NOMO-1 (cell line): ENCODE measurements around the gene PSMD14.
"Not testable (repeated sequence)": the region's sequence is repeated elsewhere in the genome, so short reads cannot be mapped to it uniquely, and the experiment has no call there.

Source experiments
- DNase-seq, 2 experiments: peaks; one replicate each; lab custom pipeline; 2025; ENCODE audit not compliant: unreplicated experiment in 2 of 2; lab: John Stamatoyannopoulos, UW

Gene PSMD14

DNA sequence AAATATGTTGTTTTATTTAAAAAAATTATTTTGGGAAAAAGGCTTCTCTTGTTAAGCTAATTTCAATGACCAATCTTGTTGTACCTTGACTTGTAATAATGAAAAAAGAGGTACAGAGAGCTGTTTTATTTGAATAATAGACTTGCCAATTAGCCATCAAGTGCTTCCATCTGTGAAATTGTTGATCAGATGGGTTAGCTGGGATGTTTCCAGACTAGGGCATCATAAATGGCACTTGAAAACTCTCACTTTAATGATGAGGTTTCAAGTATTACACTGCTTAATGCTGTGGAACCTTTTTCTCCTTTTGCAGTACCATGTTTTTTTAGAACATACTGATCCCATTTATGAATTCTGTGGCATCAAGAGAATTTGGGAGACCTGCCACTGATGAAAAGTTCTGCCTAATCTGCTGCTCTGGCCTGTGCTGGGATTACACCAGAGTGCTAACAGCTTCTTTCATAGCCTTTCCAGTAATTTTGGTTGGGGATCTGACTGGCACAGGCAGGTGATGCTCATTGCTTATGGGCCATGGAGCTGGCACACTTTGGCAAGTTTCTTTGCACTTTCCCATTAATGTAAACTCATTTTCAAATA is 24.2 kb downstream of the PSMD14 start:
- DNase-seq = no peak

DNA sequence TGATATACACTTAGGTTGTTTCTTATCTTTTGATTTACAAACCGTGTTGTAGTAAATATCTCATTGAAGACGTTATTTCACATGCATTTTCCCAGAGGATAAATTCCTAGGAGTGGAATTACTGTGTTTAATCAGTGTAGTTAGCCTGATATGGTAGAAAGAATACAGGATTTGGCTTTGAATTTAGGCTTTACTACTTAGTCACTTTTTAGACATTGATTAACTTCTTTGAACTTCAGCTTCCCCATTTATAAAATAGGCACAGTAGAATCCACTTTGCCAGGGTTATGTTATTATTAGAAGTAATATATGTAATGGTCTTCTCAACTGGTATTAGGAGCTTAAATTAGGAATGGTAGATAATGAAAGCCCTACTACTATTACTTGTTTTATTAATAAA is 27.4 kb downstream of the PSMD14 start:
- DNase-seq = no peak

DNA sequence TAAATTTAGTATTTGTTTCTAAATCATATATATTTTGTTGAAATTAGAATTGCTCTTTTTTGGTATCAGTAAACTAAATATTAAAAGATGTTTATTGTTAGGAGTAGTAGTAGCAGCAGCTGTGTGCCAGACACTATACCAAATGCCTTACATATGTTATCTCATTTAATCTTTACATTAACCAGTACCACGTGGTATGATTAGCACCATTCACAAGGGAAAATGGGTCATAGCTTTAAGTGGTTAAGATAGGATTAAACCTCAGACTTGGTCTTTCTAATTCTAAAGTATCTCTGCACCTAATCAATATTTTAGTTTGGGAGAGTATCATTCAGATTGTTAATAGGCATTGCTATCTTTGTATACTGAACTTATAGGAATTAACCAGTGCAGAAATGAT is 29.0 kb downstream of the PSMD14 start:
- no peak for DNase-seq

- DNase-seq = not testable (repeated sequence)
Observed at GRCh38 chr2:161339532-161339931, 31.3 kb downstream of the PSMD14 start.

DNA sequence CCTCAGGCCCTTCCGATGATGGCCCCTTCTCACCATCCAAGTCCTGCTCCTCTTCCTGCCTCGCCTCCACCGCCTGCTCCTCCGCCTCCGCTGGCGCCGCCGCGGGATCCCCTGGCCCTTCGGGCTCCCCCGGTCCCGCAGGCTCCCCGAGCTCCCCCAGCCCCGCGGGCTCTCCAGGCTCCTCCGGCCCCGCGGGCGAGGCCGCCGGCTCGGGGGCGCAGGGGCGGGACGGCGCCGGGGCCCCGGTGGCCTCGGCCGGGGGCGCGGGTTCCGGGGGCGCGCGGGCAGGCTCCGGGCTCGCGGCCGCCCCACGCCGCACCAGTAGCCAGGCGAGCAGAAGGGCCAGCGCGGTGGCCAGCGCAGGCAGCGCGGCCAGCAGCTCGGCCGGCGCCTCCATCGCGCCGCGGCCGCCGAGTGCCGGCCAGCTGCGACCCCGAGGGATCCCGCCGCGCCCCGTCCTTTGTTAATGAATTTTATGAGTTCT is 32.7 kb downstream of the PSMD14 start:
- DNase-seq = not testable (repeated sequence)

GRCh38 chr2:161343235-161343634 is 35.0 kb downstream of the PSMD14 start:
- DNase-seq = no peak

GRCh38 chr2:161344692-161345091 is 36.5 kb downstream of the PSMD14 start:
- no peak for DNase-seq

- DNase-seq = no peak
Observed at GRCh38 chr2:161351678-161352077, 43.5 kb downstream of the PSMD14 start.

- DNase-seq = no peak
Observed at GRCh38 chr2:161352719-161353118, 44.5 kb downstream of the PSMD14 start.

DNA sequence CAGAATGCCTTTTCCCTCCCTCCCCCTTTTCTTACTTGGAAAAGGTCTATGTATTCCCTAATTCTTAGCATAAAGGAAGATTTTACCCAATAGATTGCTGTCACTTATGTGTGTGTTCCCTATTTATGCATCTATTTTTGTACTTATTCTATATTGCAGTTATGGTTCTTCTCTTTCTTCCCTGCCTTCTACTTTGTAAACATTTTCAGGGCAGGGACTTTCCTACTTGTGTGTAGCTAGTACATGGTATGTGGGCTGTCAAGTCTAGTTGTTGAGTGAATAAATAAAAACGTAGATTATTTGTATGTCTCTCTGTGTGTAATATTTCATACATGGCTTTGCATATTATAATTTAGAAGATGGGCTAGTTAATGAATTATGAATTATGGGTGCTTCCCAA is 45.3 kb downstream of the PSMD14 start:
- DNase-seq = no peak

GRCh38 chr2:161354106-161354505 is 45.9 kb downstream of the PSMD14 start:
- DNase-seq = no peak

- no peak for DNase-seq
Observed at GRCh38 chr2:161355106-161355505, 46.9 kb downstream of the PSMD14 start.

GRCh38 chr2:161355983-161356382 is 47.8 kb downstream of the PSMD14 start:
- no peak for DNase-seq

DNA sequence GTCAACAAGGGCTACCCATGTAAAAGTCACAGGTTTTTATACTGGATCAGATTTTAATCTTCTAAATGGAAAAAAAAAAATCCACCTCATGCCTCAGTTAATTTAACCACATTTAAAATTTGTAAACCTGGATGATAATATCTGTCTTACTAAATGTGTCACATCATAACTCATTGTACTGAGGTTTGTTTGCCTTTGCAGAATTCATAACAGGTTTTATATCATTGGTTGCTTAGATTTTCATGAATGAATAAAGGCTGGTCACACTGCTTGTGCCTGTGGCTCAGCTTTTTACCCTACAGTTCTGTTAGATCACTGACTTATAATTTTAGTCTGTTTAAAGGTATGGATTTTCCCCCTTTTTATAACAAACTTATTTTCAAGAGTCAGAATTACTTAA is 48.9 kb downstream of the PSMD14 start:
- no peak for DNase-seq

GRCh38 chr2:161358838-161359237 is 50.6 kb downstream of the PSMD14 start:
- DNase-seq = no peak

- not testable (repeated sequence) for DNase-seq
Observed at GRCh38 chr2:161360095-161360654, 52.0 kb downstream of the PSMD14 start.

GRCh38 chr2:161362568-161363166 is 54.4 kb downstream of the PSMD14 start:
- no peak for DNase-seq

DNA sequence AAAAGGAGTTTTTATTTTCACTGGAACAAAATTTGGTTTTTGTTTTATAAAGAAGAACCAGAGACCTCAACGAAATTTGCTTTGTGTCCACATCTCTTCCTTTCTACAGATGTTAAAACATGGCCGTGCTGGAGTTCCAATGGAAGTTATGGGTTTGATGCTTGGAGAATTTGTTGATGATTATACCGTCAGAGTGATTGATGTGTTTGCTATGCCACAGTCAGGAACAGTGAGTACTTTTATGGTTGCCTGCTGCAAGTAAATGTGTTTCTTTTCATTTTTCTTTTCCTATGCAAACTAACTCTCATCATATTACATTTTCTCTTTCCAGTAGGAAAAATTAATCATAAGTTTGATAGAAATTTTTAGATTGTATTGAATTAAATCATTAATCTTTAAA is 59.5 kb downstream of the PSMD14 start:
- DNase-seq = no peak

DNA sequence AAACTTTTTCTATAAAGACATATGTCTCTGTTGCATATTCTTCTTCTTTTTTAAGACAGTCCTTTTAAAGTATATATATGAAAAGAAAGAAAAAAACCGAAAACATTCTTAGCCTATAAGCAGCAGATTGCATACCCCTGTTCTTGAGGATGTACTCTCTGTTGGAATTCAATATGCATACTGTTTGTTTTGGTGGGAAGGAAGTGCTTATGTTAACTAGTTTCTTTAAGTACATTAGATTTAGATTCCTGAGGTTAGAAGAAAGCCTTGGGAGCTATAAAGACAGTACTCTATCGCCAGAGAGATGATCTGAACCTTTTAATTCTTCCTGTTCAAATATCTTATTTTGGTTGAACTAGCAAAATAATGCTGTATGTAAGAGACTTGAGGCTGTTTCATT is 61.1 kb downstream of the PSMD14 start:
- no peak for DNase-seq

DNA sequence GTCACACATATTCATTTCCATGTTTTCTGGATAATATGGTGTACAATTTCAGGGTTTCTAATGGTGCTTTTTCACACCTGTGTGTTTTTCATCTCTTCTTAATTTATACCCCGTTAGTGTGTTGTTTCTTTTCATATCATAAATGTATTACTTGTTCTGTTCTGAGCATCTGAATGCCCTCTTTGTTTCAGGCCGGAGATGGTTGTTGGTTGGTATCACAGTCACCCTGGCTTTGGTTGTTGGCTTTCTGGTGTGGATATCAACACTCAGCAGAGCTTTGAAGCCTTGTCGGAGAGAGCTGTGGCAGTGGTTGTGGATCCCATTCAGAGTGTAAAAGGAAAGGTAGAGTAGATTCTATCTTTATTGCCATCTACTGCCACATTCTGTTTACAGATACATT is 62.8 kb downstream of the PSMD14 start:
- DNase-seq = no peak

DNA sequence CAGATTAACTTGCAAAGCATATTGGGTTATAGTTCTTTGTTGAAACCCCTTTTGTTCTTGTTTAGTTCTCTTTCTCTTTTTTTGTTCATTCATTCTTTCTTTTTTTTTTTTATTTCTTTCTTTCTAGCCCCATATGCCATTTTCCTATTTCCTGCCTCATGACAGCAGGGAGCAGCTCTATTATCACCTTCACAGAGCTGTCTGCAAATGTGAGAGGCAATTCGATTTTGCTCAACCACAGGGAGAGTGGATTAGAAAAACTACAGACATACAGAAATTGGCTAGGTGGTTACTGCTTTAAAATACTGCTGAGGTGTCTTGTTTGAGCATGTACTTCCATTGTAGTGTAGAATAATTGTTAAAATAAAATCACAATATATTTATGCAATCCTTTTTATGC is 63.6 kb downstream of the PSMD14 start:
- no peak for DNase-seq

GRCh38 chr2:161373942-161374341 is 65.7 kb downstream of the PSMD14 start:
- no peak for DNase-seq
